ENCODE results near the gene PPP2R3A.

Gene PPP2R3A

GRCh38 chr3:135975053-135975452 lies 9.5 kb downstream of the PPP2R3A start:
- FAIRE-seq: no peak

GRCh38 chr3:135975536-135975935 lies 10.0 kb downstream of the PPP2R3A start:
- FAIRE-seq: no peak

- no peak for FAIRE-seq
Measured at GRCh38 chr3:135980343-135980742, 14.8 kb downstream of the PPP2R3A start.

GRCh38 chr3:135981701-135982403 lies 16.3 kb downstream of the PPP2R3A start:
- no peak for FAIRE-seq

- no peak for FAIRE-seq
Measured at GRCh38 chr3:135982404-135982761, 16.9 kb downstream of the PPP2R3A start.

GRCh38 chr3:135982922-135983581 lies 17.5 kb downstream of the PPP2R3A start:
- FAIRE-seq: no peak

- no peak for FAIRE-seq
Measured at GRCh38 chr3:135987661-135988060, 22.1 kb downstream of the PPP2R3A start.

- FAIRE-seq: no peak
Measured at GRCh38 chr3:135989242-135989641, 23.7 kb downstream of the PPP2R3A start.

GRCh38 chr3:135990903-135991302 lies 25.4 kb downstream of the PPP2R3A start:
- FAIRE-seq: no peak

GRCh38 chr3:135991621-135992020 lies 26.1 kb downstream of the PPP2R3A start:
- FAIRE-seq: no peak

- no peak for FAIRE-seq
Measured at GRCh38 chr3:135992072-135992471, 26.5 kb downstream of the PPP2R3A start.

GRCh38 chr3:135994708-135995337 lies 29.3 kb downstream of the PPP2R3A start:
- FAIRE-seq: no peak

GRCh38 chr3:135995766-135996165 lies 30.2 kb downstream of the PPP2R3A start:
- no peak for FAIRE-seq

- FAIRE-seq: no peak
Measured at GRCh38 chr3:135997554-135998320, 32.2 kb downstream of the PPP2R3A start.

- no peak for FAIRE-seq
Measured at GRCh38 chr3:136008221-136008620, 42.7 kb downstream of the PPP2R3A start.

GRCh38 chr3:136008732-136009470 lies 43.4 kb downstream of the PPP2R3A start:
- no peak for FAIRE-seq

- no peak for FAIRE-seq
Measured at GRCh38 chr3:136018876-136019275, 53.3 kb downstream of the PPP2R3A start.

- FAIRE-seq: no peak
Measured at GRCh38 chr3:136021803-136022202, 56.3 kb downstream of the PPP2R3A start.

- no peak for FAIRE-seq
Measured at GRCh38 chr3:136022529-136023263, 57.2 kb downstream of the PPP2R3A start.

GRCh38 chr3:136023264-136023978 lies 57.9 kb downstream of the PPP2R3A start:
- no peak for FAIRE-seq

GRCh38 chr3:136036306-136036705 lies 70.8 kb downstream of the PPP2R3A start:
- no peak for FAIRE-seq

Measured in TTC549 (cell line).